ENCODE results near the gene S100B.

- TF ChIP-seq POLR2A (IDR thresholded peaks at IDR 0.05) (no peak), POLR2AphosphoS5 (IDR thresholded peaks at IDR 0.05) (no peak), CTCF (IDR thresholded peaks at IDR 0.05) (no peak)
Measured at GRCh38 chr21:46559291-46559983, 45.4 kb downstream of the S100B start.

Data from breast epithelium (tissue), 3 donors.